ENCODE measurements around the gene PPP4C. TPM values are rescaled to one million over a fixed set of nuclear protein-coding genes. Genes with fewer than 3 reads are reported as not detected.

PPP4C gene
- polyA plus RNA-seq, 3 donors = 186 to 388 (median 279) TPM

- Histone ChIP-seq H3K9me3 (replicated peaks in 1 of 2; ENCODE audit: control insufficient read depth in 1 of 2, insufficient read depth in 1 of 2, low read length in 2 of 2) (no peaks in the 10 kb centered on the region), H3K36me3 (replicated peaks in 1 of 2; ENCODE audit: control insufficient read depth in 1 of 2, insufficient read depth in 2 of 2, low read length in 2 of 2) (peaks cover 54 to 66% of the 10 kb centered on the region in 2 donors), H3K4me2 (replicated peaks; ENCODE audit: extremely low read depth, low read length, poor library complexity, severe bottlenecking) (no peak overlapping the region), H3K79me2 (ENCODE audit: insufficient read depth, low read length) (peaks cover 64% of the 10 kb centered on the region), H4K20me1 (ENCODE audit: insufficient read depth, low read length) (peaks cover 65% of the 10 kb centered on the region), H3K27ac (ENCODE audit: low read depth in 1 of 2, low read length in 2 of 2) (peak overlapping the region; percentile 7 to 39), H3K4me3 (replicated peaks in 1 of 3; ENCODE audit: low read depth in 2 of 3, low read length in 3 of 3) (no peak overlapping the region), H3K27me3 (ENCODE audit: control insufficient read depth in 2 of 2, insufficient read depth in 2 of 2, low read length in 2 of 2) (no peaks in the 10 kb centered on the region), H2AFZ (ENCODE audit: insufficient read depth, low read depth, low read length, poor library complexity, severe bottlenecking) (no peak overlapping the region), H3K9ac (ENCODE audit: insufficient read depth, low read length, poor library complexity, severe bottlenecking) (no peak overlapping the region), H3K4me1 (ENCODE audit: control insufficient read depth in 1 of 2, insufficient read depth in 2 of 2, low read length in 2 of 2) (peaks cover 29 to 44% of the 10 kb centered on the region in 2 donors)
- peak overlapping the region in 1 of 2 donors; percentile 31 for H3K4me3 Mint-ChIP-seq
- peaks cover 0 to 2% (median 0%) of the 10 kb centered on the region in 7 donors for H3K9me3 Mint-ChIP-seq
- peaks cover 29% of the 10 kb centered on the region for H3K4me1 Mint-ChIP-seq
- H3K36me3 Mint-ChIP-seq = peaks cover 55 to 68% of the 10 kb centered on the region in 2 donors
- H3K27me3 Mint-ChIP-seq (ENCODE audit: low read depth in 3 of 3) = no peaks in the 10 kb centered on the region
- TF ChIP-seq CTCF (IDR thresholded peaks at IDR 0.05) = no peak
- H3K27ac Mint-ChIP-seq = peak overlapping the region in 5 of 7 donors; percentile 14 to 78 (median 50)
- 90% methylated on average over 14 of the region's 31 CpGs for WGBS (ENCODE audit: insufficient coverage)
- intact Hi-C loops (cut with micrococcal nuclease) = loop anchor here (5.0 kb wide), 1 partner anchor 52 kb away; the partner anchor contains the start of gene MAPK3 (in 2 of the 2)
- no peak for DNase-seq
These were observed 6.0 kb upstream of the PPP4C start for GRCh38 chr16:30069611-30070462.

GRCh38 chr16:30070490-30070889 lies 5.3 kb upstream of the PPP4C start:
- DNase-seq = no peak
- Histone ChIP-seq H3K9me3 (replicated peaks in 1 of 2; ENCODE audit: control insufficient read depth in 1 of 2, insufficient read depth in 1 of 2, low read length in 2 of 2) (no peaks in the 10 kb centered on the region), H3K27me3 (ENCODE audit: control insufficient read depth in 2 of 2, insufficient read depth in 2 of 2, low read length in 2 of 2) (no peaks in the 10 kb centered on the region), H3K79me2 (ENCODE audit: insufficient read depth, low read length) (peaks cover 64% of the 10 kb centered on the region), H3K4me2 (replicated peaks; ENCODE audit: extremely low read depth, low read length, poor library complexity, severe bottlenecking) (no peak overlapping the region), H3K4me1 (ENCODE audit: control insufficient read depth in 1 of 2, insufficient read depth in 2 of 2, low read length in 2 of 2) (peaks cover 34 to 48% of the 10 kb centered on the region in 2 donors), H2AFZ (ENCODE audit: insufficient read depth, low read depth, low read length, poor library complexity, severe bottlenecking) (no peak overlapping the region), H3K4me3 (replicated peaks in 1 of 3; ENCODE audit: low read depth in 2 of 3, low read length in 3 of 3) (no peak overlapping the region), H4K20me1 (ENCODE audit: insufficient read depth, low read length) (peaks cover 65% of the 10 kb centered on the region), H3K36me3 (replicated peaks in 1 of 2; ENCODE audit: control insufficient read depth in 1 of 2, insufficient read depth in 2 of 2, low read length in 2 of 2) (peaks cover 54 to 66% of the 10 kb centered on the region in 2 donors), H3K27ac (ENCODE audit: low read depth in 1 of 2, low read length in 2 of 2) (peak overlapping the region; percentile 7 to 39), H3K9ac (ENCODE audit: insufficient read depth, low read length, poor library complexity, severe bottlenecking) (no peak overlapping the region)
- Mint-ChIP-seq H3K27me3 (ENCODE audit: low read depth in 3 of 3) (no peaks in the 10 kb centered on the region), H3K4me3 (no peak overlapping the region), H3K27ac (peak overlapping the region in 4 of 7 donors; percentile 42 to 66 (median 58)), H3K4me1 (peaks cover 32% of the 10 kb centered on the region), H3K36me3 (peaks cover 55 to 68% of the 10 kb centered on the region in 2 donors), H3K9me3 (peaks cover 0 to 2% (median 0%) of the 10 kb centered on the region in 7 donors)
- intact Hi-C loops (cut with micrococcal nuclease) = no loop called here
- no peak for TF ChIP-seq CTCF (IDR thresholded peaks at IDR 0.05)

All from CD14-positive monocyte (primary cell).